NCI-H1092 treated with DMSO at 0.1 percent for 48 hours (cell line): ENCODE data around the gene DIS3L2.
"Not testable (repeated sequence)": the region's sequence is repeated elsewhere in the genome, so short reads cannot be mapped to it uniquely, and the experiment has no call there.

Source experiments
- DNase-seq: peaks from one replicate; lab custom pipeline; 2025; lab: John Stamatoyannopoulos, UW

The DIS3L2 gene

GRCh38 chr2:232321817-232322559, 360.5 kb downstream of the DIS3L2 start:
- no peak for DNase-seq

DNA sequence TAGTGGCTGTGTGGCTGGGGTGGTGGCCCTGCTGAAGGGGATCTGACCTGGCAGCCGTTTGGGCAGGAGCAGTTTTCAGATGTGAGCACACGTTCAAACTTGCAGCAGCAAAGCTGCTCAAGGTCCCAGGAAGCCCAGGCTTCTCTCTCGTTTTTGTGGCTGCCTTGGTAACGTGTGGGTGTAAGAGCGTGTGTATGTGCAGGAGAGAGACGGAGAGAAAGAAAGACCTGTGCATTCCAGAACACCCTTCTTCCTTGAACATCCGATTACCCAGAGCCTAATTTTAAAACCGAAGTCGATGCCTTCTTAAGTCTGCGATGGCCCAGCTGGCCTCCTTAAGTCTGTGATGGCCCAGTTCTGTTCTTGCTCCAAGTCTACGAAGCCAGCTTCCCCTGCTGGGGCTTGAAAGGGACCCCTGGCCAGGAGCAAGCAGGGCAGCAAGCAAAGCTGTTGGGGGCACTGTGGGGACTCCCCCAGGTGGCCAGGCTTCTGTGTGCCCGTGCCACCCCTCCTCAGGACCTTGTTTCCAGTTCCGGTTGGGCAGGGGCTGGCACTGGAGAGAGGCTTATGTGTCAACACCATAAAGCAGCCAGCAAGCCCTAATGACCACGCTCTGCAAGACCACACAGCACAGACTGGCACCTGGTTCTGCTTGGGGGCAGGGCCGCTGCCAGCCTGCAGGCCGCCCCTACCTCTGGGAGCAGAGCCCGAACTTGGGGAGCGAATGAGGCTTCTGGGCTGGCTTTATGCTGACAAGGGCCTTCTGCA, 361.2 kb downstream of the DIS3L2 start:
- no peak for DNase-seq

DNA sequence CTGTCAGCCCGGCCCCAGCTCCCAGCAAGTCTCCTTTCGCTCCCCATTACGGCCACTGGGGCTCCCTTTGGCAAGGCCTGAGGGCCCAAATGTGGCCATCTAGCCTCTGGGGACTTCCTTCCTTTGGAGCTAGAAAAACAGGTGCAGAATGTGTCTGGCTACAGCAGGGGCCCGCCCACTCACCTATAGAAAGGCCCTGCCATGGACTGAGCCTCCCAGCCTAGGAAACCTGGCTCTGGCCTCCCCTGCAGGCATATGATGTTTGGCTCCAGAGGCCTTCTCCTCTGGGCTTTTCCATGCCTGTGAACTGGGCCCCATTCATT, 361.8 kb downstream of the DIS3L2 start:
- no peak for DNase-seq

- not testable (repeated sequence) for DNase-seq
These were observed 362.5 kb downstream of the DIS3L2 start for GRCh38 chr2:232323967-232324366.

GRCh38 chr2:232324778-232325177, 363.3 kb downstream of the DIS3L2 start:
- no peak for DNase-seq

- no peak for DNase-seq
These were observed 364.1 kb downstream of the DIS3L2 start for GRCh38 chr2:232325324-232326273.

DNA sequence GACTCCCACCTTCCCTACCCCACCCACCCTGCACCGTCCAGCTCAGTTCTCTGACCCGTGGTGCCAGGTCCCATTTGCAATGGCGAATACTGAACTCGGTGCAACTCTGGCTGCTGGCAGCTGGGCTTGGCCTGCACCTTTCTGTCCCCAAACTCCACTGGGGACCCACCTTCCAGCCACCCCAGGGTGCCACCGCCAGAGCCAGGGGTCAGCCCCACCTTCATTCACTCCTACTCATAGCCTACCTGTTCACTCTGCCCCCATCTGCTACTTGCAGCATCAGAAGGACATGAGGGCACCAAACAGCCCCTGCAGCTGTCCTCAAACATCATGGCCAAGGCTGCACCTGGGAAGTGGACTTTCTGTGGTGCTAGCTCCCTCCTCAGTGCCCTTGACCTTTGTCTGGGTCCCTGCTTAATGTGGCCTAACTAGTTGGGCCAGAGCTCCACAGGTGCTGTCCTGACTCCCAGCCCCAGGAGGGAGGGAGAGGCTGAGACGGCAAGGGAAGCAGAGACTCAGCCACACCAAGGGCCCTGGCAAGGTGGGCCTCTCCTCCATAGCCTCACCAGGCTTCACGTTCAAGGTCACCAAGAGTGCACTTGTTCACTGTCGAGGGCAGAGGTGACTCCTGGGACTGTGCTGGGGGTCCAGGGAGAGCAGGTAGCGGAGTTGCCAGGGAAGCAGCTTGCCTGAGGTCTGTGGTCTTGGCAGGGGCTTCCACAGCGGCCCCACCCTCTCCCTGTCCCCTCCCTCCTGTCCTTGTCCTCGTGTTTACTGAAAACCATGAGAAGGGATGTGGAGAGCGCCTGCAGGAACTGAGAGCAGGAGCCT, 365.0 kb downstream of the DIS3L2 start:
- not testable (repeated sequence) for DNase-seq

GRCh38 chr2:232327105-232328031, 365.9 kb downstream of the DIS3L2 start:
- no peak for DNase-seq

DNA sequence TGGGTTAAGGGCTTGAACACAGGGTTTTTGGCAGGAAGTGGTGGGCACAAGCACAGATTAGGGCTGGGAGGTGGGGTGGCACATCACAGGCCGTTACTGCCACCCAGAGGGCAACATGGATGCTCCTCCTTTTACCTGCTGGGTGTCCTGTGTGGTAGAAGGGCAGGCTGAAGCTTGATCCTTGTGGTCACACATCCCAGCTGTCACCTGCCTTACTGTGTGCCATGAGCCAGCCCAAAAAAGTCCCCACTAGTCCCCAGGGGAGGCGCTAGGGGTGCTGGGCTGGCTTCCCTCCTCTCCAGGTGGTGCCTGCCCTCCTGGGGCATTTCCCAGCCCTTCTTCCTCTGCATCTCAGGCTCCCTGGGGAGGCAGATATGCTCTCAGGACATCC, 366.5 kb downstream of the DIS3L2 start:
- DNase-seq, result no peak

DNA sequence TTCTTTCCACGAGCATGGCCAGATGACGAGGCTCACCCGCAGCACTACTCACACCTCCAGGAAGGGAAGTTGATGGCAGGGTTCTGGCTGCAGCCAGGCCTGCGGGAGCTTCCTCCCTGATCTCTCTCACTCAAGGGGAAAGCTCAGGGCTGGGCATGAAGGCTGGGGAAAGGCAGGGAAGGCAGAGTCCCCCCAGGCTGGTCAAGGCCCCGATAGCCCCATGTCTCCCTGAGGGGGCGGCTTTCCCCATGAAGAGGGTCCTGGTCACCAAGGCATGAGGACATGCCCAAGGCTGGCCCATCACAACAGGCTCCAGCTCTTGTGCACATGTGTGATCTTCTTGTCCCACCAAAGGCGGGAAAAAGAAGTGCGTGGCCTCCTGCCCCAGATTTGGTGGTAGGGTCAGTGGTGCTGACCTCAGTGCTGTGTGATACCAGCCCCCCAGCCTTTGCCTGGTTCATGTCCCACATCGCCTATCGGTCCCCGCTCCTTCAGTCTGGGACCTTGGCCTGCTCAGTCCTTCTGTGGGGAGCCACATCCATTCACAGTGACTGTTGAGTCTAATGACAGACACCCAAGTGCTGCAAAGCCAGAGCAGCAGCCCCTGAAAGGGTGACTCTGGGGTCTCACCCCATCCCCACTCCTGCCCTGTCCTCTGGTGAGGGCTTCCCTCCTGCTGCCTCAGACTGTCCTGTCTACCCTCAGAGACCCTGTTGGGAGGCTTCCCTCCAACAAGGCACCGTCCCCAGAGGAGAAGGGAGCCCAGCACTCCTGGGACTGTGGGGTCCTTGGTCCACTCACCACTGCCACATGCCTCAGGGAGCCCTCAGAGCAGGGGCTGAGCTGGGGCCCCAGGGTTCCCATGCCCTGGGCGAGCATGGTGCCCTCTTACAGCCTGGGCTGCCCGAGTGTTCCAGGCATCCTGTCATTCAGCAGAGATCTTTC, 367.3 kb downstream of the DIS3L2 start:
- no peak for DNase-seq

DNA sequence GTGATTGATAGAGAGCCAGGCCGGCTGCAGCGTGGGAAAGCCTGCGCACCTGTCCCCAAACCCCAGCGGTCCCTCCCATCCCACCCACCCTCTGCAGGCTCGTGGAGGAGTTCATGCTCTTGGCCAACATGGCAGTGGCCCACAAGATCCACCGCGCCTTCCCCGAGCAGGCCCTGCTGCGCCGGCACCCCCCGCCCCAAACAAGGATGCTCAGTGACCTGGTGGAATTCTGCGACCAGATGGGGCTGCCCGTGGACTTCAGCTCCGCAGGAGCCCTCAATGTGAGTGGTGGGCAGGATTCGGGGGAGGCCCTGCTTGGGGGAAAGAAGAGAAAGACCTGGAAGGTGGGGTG, 368.2 kb downstream of the DIS3L2 start:
- no peak for DNase-seq

- no peak for DNase-seq
These were observed 368.8 kb downstream of the DIS3L2 start for GRCh38 chr2:232330068-232330999.

GRCh38 chr2:232331061-232331460, 369.5 kb downstream of the DIS3L2 start:
- DNase-seq, result not testable (repeated sequence)

DNA sequence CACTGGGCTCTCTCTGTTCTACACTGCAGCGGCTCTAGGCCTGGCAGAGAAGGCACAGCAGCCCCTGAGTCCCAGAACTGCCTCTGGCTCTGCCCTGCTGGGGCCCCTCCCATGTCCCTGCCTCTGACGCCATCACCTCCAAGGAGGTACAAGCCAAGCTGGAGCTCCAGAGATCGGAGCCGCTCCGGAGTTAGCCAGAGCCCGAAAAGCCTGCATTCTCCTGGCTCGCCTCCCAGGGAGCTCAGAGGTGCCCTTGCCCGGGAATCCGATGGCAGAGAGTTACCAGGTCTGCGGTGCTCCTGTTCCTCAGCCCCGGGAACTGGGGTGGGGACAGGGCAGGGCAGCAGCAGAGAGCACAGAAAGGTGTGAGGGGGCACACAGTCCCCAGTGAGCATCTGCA, 370.1 kb downstream of the DIS3L2 start:
- DNase-seq, result not testable (repeated sequence)

GRCh38 chr2:232332244-232332939, 370.9 kb downstream of the DIS3L2 start:
- DNase-seq, result not testable (repeated sequence)

- DNase-seq, result no peak
These were observed 371.4 kb downstream of the DIS3L2 start for GRCh38 chr2:232332940-232333259.

DNA sequence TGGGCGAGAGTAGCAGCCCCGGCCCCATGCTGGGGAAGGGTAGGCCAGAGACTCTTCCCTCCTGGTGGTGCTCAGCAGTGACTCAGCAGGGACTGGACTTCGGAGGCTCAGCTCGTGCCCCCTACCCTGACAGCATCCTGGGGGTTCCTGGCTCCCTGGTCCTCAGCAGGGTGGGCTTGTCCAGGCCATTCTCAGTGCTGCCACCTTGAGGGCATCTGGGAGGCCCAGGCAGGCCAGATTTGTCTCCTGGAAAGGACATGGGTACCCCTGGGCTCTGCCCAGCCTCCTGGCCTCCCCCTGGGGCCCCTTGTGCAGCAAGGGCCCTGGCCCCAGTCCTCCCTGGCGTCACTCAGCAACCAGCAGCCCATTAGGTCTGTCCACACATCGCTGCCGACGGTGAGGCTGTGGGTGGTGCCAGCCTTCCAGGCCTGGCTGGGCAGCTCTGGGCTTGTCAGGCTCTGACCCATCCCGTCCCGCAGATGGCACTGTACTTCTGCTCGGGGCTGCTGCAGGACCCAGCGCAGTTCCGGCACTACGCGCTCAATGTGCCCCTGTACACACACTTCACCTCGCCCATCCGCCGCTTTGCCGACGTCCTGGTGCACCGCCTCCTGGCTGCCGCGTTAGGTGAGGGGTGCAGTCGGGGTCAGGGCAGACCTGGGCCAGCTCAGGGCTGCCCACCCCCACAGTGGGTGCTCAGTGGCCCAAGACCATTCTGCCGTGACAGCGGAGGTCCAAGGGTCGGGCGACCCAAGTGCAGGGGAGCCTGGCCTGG, 372.0 kb downstream of the DIS3L2 start:
- no peak for DNase-seq
